Smooth muscle cell (in vitro differentiated cells): ENCODE data around the gene RPTOR. TPM values are rescaled to one million over a fixed set of nuclear protein-coding genes. Genes with fewer than 3 reads are reported as not detected.

Source experiments
- DNase-seq: peaks from one replicate; lab custom pipeline; 2025; ENCODE audit not compliant: unreplicated experiment; lab: John Stamatoyannopoulos, UW
- H2AFZ ChIP-seq: fragments of 200-600 bp; sonication (generic); 2 replicates; pipeline ENCODE4 v1.6.0; 2016; ENCODE audit warnings: antibody characterized with exemption, low read depth, mild to moderate bottlenecking
- H3F3A ChIP-seq: fragments of 200-600 bp; sonication (generic); 2 replicates; pipeline ENCODE4 v1.6.0; 2017; ENCODE audit warnings: antibody characterized with exemption, low read depth
- H3K27ac ChIP-seq: fragments of 200-600 bp; sonication (generic); 2 replicates; pipeline ENCODE4 v1.5.1; 2016; ENCODE audit warnings: low read depth, mild to moderate bottlenecking
- H3K27me3 ChIP-seq: fragments of 200-600 bp; sonication (generic); 2 replicates; pipeline ENCODE4 v1.6.1; 2016; ENCODE audit warnings: low read depth, mild to moderate bottlenecking
- H3K36me3 ChIP-seq: fragments of 200-600 bp; sonication (generic); 2 replicates; pipeline ENCODE4 v1.5.1; 2016; ENCODE audit warnings: low read depth
- H3K4me1 ChIP-seq: fragments of 200-600 bp; sonication (generic); 2 replicates; pipeline ENCODE4 v1.5.1; 2016; ENCODE audit warnings: low read depth
- H3K4me2 ChIP-seq: fragments of 200-600 bp; sonication (generic); 2 replicates; pipeline ENCODE4 v1.6.0; 2016; ENCODE audit warnings: mild to moderate bottlenecking
- H3K4me3 ChIP-seq: fragments of 200-600 bp; sonication (generic); 2 replicates; pipeline ENCODE4 v1.5.1; 2016; ENCODE audit warnings: mild to moderate bottlenecking
- H3K79me2 ChIP-seq: fragments of 200-600 bp; sonication (generic); 2 replicates; pipeline ENCODE4 v1.6.0; 2016; ENCODE audit warnings: low read depth, mild to moderate bottlenecking
- H3K9ac ChIP-seq: fragments of 200-600 bp; sonication (generic); 2 replicates; pipeline ENCODE4 v1.6.0; 2016; ENCODE audit warnings: low read depth
- H3K9me3 ChIP-seq: fragments of 200-600 bp; sonication (generic); replicated peaks from 2 replicates; pipeline ENCODE4 v1.5.1; 2016; ENCODE audit warnings: low read depth
- H4K20me1 ChIP-seq: fragments of 200-600 bp; sonication (generic); 2 replicates; pipeline ENCODE4 v1.6.0; 2016; ENCODE audit warnings: low read depth
- WGBS: methylation state at CpG from one replicate; pipeline ENCODE4 v1.1.7; 2016; ENCODE audit warnings: low lambda C conversion rate; 5-methylcytosine and 5-hydroxymethylcytosine counted together
- polyA plus RNA-seq: library from polyadenylated mRNA; unstranded; fragments of >200 nt; fragmentation: Nextera tagmentation; extraction: Ambion mirVana; gene quantifications from 2 replicates; pipeline ENCODE4 v1.2.1, GENCODE V29; 2016
- total RNA-seq: library from RNA; depleted of rRNA; stranded (reverse); fragments of >200 nt; gene quantifications from 2 replicates; pipeline ENCODE4 v1.2.3, GENCODE V29; 2014
- TF ChIP-seq, protein P1 (sequence below): fragments of 200-600 bp; sonication (generic); IDR thresholded peaks from 2 replicates; pipeline ENCODE4 v1.5.1; 2017; ENCODE audit warnings: borderline replicate concordance, mild to moderate bottlenecking, antibody characterized with exemption; ENCODE audit not compliant: insufficient read depth, poor library complexity, severe bottlenecking

The RPTOR gene
- total and polyA plus RNA-seq, 2 experiments from 2014 or later = 10.6 to 12.2 TPM

DNA sequence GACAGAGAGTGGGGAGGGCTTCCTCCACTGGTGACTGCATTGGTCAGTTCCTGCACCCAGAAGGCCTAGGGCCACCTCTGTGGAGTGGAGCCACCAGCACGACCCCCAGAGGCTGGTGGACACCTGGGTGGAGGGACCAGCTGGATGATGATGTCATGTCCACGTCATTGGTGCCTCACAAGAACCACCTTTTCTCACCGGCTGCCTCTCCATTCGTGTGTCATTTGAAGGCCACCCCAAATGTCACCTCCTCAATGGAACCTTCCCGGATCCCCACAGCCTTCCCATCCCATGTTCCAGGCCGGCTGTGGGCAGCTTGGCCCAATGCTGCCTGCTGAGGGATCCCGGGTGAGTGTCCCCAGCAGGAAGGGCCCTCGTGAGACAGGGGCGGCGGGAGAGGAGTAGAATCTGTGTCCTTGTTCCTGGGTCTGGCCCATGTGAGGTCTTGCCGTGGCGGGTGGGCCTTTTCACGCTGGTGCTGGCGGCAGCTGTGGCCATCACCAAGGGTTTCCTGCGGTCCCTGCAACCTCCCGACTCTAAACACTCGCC, 437.9 kb downstream of the RPTOR start:
- Histone ChIP-seq H3F3A (peaks cover 5% of the 10 kb centered on the region), H3K9ac (no peak overlapping the region), H3K36me3 (no peaks in the 10 kb centered on the region), H3K9me3 (no peaks in the 10 kb centered on the region), H3K4me1 (no peaks in the 10 kb centered on the region), H4K20me1 (no peaks in the 10 kb centered on the region), H3K4me3 (no peak overlapping the region), H3K4me2 (no peak overlapping the region), H2AFZ (no peak overlapping the region), H3K27ac (no peak overlapping the region), H3K79me2 (no peaks in the 10 kb centered on the region), H3K27me3 (no peaks in the 10 kb centered on the region)
- WGBS = 90% methylated on average over 17 of the region's 17 CpGs
- TF ChIP-seq, protein P1, sequence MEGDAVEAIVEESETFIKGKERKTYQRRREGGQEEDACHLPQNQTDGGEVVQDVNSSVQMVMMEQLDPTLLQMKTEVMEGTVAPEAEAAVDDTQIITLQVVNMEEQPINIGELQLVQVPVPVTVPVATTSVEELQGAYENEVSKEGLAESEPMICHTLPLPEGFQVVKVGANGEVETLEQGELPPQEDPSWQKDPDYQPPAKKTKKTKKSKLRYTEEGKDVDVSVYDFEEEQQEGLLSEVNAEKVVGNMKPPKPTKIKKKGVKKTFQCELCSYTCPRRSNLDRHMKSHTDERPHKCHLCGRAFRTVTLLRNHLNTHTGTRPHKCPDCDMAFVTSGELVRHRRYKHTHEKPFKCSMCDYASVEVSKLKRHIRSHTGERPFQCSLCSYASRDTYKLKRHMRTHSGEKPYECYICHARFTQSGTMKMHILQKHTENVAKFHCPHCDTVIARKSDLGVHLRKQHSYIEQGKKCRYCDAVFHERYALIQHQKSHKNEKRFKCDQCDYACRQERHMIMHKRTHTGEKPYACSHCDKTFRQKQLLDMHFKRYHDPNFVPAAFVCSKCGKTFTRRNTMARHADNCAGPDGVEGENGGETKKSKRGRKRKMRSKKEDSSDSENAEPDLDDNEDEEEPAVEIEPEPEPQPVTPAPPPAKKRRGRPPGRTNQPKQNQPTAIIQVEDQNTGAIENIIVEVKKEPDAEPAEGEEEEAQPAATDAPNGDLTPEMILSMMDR = no peak
- no peak for DNase-seq

DNA sequence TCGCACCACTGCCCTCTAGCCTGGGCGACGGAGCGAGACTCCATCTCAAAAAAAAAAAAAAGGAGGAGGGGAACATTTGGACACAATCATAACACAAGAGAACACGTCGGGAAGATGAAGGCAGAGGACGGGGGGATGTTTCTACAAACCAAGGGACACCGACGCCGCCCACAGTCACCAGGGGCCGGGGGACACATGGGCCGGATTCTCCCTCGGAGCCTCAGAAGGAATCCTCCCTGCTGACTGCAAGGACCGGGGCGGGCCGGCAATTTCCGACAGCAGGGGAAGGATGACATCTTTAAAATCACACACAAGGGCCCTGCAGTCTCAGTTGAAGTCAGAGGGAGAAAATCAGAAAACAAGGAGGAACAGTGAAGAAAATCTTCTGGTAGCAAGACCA, 438.9 kb downstream of the RPTOR start:
- H3K4me1 ChIP-seq = no peaks in the 10 kb centered on the region
- H3K79me2 ChIP-seq = no peaks in the 10 kb centered on the region
- no peaks in the 10 kb centered on the region for H3K27me3 ChIP-seq
- DNase-seq = no peak
- TF ChIP-seq, protein P1 = no peak
- H3F3A ChIP-seq = peaks cover 5% of the 10 kb centered on the region
- no peak overlapping the region for H3K9ac ChIP-seq
- H3K9me3 ChIP-seq = no peaks in the 10 kb centered on the region
- 92% methylated on average over 14 of the region's 17 CpGs for WGBS
- H3K36me3 ChIP-seq = no peaks in the 10 kb centered on the region
- no peak overlapping the region for H3K4me2 ChIP-seq
- no peaks in the 10 kb centered on the region for H4K20me1 ChIP-seq
- no peak overlapping the region for H3K4me3 ChIP-seq
- no peak overlapping the region for H2AFZ ChIP-seq
- peak overlapping the region; percentile 71 for H3K27ac ChIP-seq

DNA sequence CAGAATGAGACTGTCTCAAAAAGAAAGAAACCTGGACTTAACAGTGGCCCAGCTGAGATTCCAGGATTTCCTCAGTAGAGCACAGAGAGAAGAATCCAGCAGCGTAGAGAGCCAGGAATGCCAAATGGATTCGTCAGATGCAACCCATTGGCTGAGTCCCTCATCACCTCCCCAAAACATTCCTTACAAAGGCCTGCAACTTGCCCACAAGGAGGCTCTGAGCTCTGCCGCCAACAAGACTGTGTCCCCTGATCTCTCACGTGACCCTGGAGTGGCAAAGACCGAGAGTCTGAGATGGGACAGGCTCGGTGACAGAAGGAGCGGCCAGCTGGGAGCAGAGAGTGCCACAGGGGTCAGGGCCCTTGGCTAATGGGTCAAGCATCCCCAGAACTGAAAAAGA, 440.1 kb downstream of the RPTOR start:
- TF ChIP-seq, protein P1 = peak; percentile 18
- peak; percentile 7 for DNase-seq
- peak overlapping the region; percentile 60 for H3K4me2 ChIP-seq

DNA sequence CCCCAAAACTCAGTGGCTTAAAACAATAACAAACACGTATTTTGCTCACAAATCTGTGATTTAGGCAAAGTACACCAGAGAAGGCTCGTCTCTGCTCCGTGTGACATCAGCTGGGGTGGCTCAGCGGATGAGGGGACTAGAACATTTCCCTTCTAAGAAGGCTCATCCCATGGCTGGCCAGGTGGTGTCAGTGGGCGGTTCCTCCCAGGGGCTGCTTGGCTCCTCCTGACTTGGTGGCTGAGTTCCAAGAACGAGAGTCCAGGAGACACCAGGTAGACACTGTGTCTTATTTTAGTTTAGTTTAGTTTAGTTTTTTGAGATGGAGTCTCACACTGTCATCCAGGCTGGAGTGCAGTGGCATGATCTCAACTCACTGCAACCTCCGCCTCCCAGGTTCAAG, 441.4 kb downstream of the RPTOR start:
- Histone ChIP-seq H3K9ac (no peak overlapping the region), H3K4me3 (no peak overlapping the region), H3K27ac (no peak overlapping the region), H3F3A (peaks cover 5% of the 10 kb centered on the region), H3K4me2 (no peak overlapping the region), H3K79me2 (no peaks in the 10 kb centered on the region), H3K9me3 (no peaks in the 10 kb centered on the region), H4K20me1 (no peaks in the 10 kb centered on the region), H2AFZ (no peak overlapping the region), H3K27me3 (no peaks in the 10 kb centered on the region), H3K36me3 (no peaks in the 10 kb centered on the region), H3K4me1 (no peaks in the 10 kb centered on the region)
- WGBS = 94% methylated on average over 7 of the region's 7 CpGs
- no peak for DNase-seq
- TF ChIP-seq, protein P1 = no peak

More for the DNA sequence above, 440.1 kb downstream of the RPTOR start:
- Histone ChIP-seq H3K4me3 (no peak overlapping the region), H3K9me3 (no peaks in the 10 kb centered on the region), H3K27me3 (no peaks in the 10 kb centered on the region), H3K27ac (peak overlapping the region; percentile 71), H3K79me2 (no peaks in the 10 kb centered on the region), H3F3A (peaks cover 5% of the 10 kb centered on the region), H3K4me1 (no peaks in the 10 kb centered on the region), H3K9ac (no peak overlapping the region), H2AFZ (no peak overlapping the region), H3K36me3 (no peaks in the 10 kb centered on the region), H4K20me1 (no peaks in the 10 kb centered on the region)
- WGBS = 15% methylated on average over 7 of the region's 7 CpGs
